ENCODE data around the gene KCNH5.

The KCNH5 gene

GRCh38 chr14:62734831-62735230 is 310.4 kb downstream of the KCNH5 start:
- TF ChIP-seq POLR2AphosphoS5 (IDR thresholded peaks at IDR 0.05; ENCODE audit: low read depth, low read length): no peak
- TF ChIP-seq SIN3A (IDR thresholded peaks at IDR 0.05; ENCODE audit: borderline replicate concordance, insufficient read depth, low read length): no peak
- TF ChIP-seq FOXP2 (optimal IDR thresholded peaks at IDR 0.05; ENCODE audit: borderline replicate concordance, extremely low read depth, extremely low read length, insufficient read depth): no peak
- no peak for TF ChIP-seq REST (IDR thresholded peaks at IDR 0.05; ENCODE audit: insufficient read depth in 1 of 2, low read depth in 2 of 2, low read length in 2 of 2)
- TF ChIP-seq TAF1 (IDR thresholded peaks at IDR 0.05; ENCODE audit: borderline replicate concordance, insufficient read depth, low read length): no peak

- TF ChIP-seq SIN3A (IDR thresholded peaks at IDR 0.05; ENCODE audit: borderline replicate concordance, insufficient read depth, low read length): no peak
- TF ChIP-seq REST (IDR thresholded peaks at IDR 0.05; ENCODE audit: insufficient read depth in 1 of 2, low read depth in 2 of 2, low read length in 2 of 2): no peak
- TF ChIP-seq FOXP2 (optimal IDR thresholded peaks at IDR 0.05; ENCODE audit: borderline replicate concordance, extremely low read depth, extremely low read length, insufficient read depth): no peak
- no peak for TF ChIP-seq TAF1 (IDR thresholded peaks at IDR 0.05; ENCODE audit: borderline replicate concordance, insufficient read depth, low read length)
- TF ChIP-seq POLR2AphosphoS5 (IDR thresholded peaks at IDR 0.05; ENCODE audit: low read depth, low read length): no peak
Observed at GRCh38 chr14:62722406-62722805, 322.9 kb downstream of the KCNH5 start.

GRCh38 chr14:62718629-62719028 is 326.6 kb downstream of the KCNH5 start:
- no peak for TF ChIP-seq REST (IDR thresholded peaks at IDR 0.05; ENCODE audit: insufficient read depth in 1 of 2, low read depth in 2 of 2, low read length in 2 of 2)
- no peak for TF ChIP-seq TAF1 (IDR thresholded peaks at IDR 0.05; ENCODE audit: borderline replicate concordance, insufficient read depth, low read length)
- no peak for TF ChIP-seq POLR2AphosphoS5 (IDR thresholded peaks at IDR 0.05; ENCODE audit: low read depth, low read length)
- TF ChIP-seq FOXP2 (optimal IDR thresholded peaks at IDR 0.05; ENCODE audit: borderline replicate concordance, extremely low read depth, extremely low read length, insufficient read depth): no peak
- no peak for TF ChIP-seq SIN3A (IDR thresholded peaks at IDR 0.05; ENCODE audit: borderline replicate concordance, insufficient read depth, low read length)

GRCh38 chr14:62711351-62712023 is 333.8 kb downstream of the KCNH5 start:
- TF ChIP-seq REST (IDR thresholded peaks at IDR 0.05; ENCODE audit: insufficient read depth in 1 of 2, low read depth in 2 of 2, low read length in 2 of 2) (no peak), TAF1 (IDR thresholded peaks at IDR 0.05; ENCODE audit: borderline replicate concordance, insufficient read depth, low read length) (no peak), FOXP2 (optimal IDR thresholded peaks at IDR 0.05; ENCODE audit: borderline replicate concordance, extremely low read depth, extremely low read length, insufficient read depth) (no peak), SIN3A (IDR thresholded peaks at IDR 0.05; ENCODE audit: borderline replicate concordance, insufficient read depth, low read length) (no peak), POLR2AphosphoS5 (IDR thresholded peaks at IDR 0.05; ENCODE audit: low read depth, low read length) (no peak)
